HepG2 (cell line): Measurements from ENCODE around the gene POLA1.

Experiments used
- GFI1 ChIP-seq: sonication (generic); formaldehyde crosslinking; IDR thresholded peaks from 2 replicates; pipeline ENCODE4 v1.5.0; 2020; ENCODE audit warnings: missing genetic modification reagents, mild to moderate bottlenecking, borderline replicate concordance
- MAX ChIP-seq: IDR thresholded peaks from 2 replicates; pipeline ENCODE4 v1.6.1; 2012; ENCODE audit warnings: inconsistent platforms
- TF ChIP-seq, protein P1 (sequence below): sonication (generic); formaldehyde crosslinking; IDR thresholded peaks from 2 replicates; pipeline ENCODE4 v1.5.0; 2020; ENCODE audit warnings: missing genetic modification reagents

- TF ChIP-seq GFI1 (CRISPR knock-in tag) (no peak), MAX (no peak)
- TF ChIP-seq, protein P1, sequence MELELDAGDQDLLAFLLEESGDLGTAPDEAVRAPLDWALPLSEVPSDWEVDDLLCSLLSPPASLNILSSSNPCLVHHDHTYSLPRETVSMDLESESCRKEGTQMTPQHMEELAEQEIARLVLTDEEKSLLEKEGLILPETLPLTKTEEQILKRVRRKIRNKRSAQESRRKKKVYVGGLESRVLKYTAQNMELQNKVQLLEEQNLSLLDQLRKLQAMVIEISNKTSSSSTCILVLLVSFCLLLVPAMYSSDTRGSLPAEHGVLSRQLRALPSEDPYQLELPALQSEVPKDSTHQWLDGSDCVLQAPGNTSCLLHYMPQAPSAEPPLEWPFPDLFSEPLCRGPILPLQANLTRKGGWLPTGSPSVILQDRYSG, result no peak
Observed at GRCh38 chrX:24682739-24683432, 10.8 kb upstream of the POLA1 start.
